Activated T-cell treated with anti-CD3 and anti-CD28 coated beads, Interleukin-2, amount 50 U/mL, for 4 hours (primary cell): ENCODE results near the gene SAAL1. TPM values are rescaled to one million over a fixed set of nuclear protein-coding genes. Genes with fewer than 3 reads are reported as not detected.
A peak's percentile ranks its signal among the peaks of the same experiment; 100 is the strongest.

Experiments used
- ATAC-seq, 2 donors: fragments of 200-7000 bp; cut with Tn5 transposase; one replicate each; pipeline ENCODE4 v1.10.0; 2021
- DNase-seq: peaks from one replicate; pipeline ENCODE4 v3.0.0-alpha.2; 2020
- H3K27me3 Mint-ChIP-seq: one replicate; pipeline ENCODE4 v1.8.0; 2021; ENCODE audit warnings: low read depth, mixed read lengths
- H3K36me3 Mint-ChIP-seq: one replicate; pipeline ENCODE4 v1.8.0; 2022; ENCODE audit warnings: mixed read lengths; ENCODE audit not compliant: insufficient read depth
- H3K4me1 Mint-ChIP-seq: one replicate; pipeline ENCODE4 v1.8.0; 2021; ENCODE audit warnings: low read depth, mixed read lengths
- H3K4me3 Mint-ChIP-seq: one replicate; pipeline ENCODE4 v1.8.0; 2021; ENCODE audit warnings: mild to moderate bottlenecking, moderate library complexity, mixed read lengths
- H3K9me3 Mint-ChIP-seq: one replicate; pipeline ENCODE4 v1.8.0; 2021; ENCODE audit warnings: mixed read lengths
- total RNA-seq, 3 donors: library from RNA; stranded (reverse); gene quantifications; one replicate each; pipeline ENCODE4 v1.2.1, GENCODE V29; 2021

Gene SAAL1
- total RNA-seq, 3 donors from 2014 or later: 35.0 to 36.3 (median 35.8) TPM

GRCh38 chr11:18106688-18107087 is 806 bp upstream of the SAAL1 start:
- no peak for DNase-seq
- H3K4me3 Mint-ChIP-seq: peak overlapping the region; percentile 94
- no peaks in the 10 kb centered on the region for H3K9me3 Mint-ChIP-seq
- peaks cover 11% of the 10 kb centered on the region for H3K27me3 Mint-ChIP-seq
- ATAC-seq: no peak
- H3K4me1 Mint-ChIP-seq: peaks cover 27% of the 10 kb centered on the region
- H3K36me3 Mint-ChIP-seq: peaks cover 6% of the 10 kb centered on the region

- DNase-seq: no peak
- Mint-ChIP-seq H3K36me3 (peaks cover 18% of the 10 kb centered on the region), H3K4me3 (peak overlapping the region; percentile 94), H3K27me3 (peaks cover under 1% of the 10 kb centered on the region), H3K9me3 (no peaks in the 10 kb centered on the region), H3K4me1 (peaks cover 36% of the 10 kb centered on the region)
- ATAC-seq: no peak
These were observed 638 bp downstream of the SAAL1 start for GRCh38 chr11:18105086-18105801.

- H3K4me3 Mint-ChIP-seq: peak overlapping the region; percentile 1
- no peak for DNase-seq
- H3K27me3 Mint-ChIP-seq: no peaks in the 10 kb centered on the region
- ATAC-seq: peak in 1 of 2 donors; percentile 5
- peaks cover 24% of the 10 kb centered on the region for H3K36me3 Mint-ChIP-seq
- no peaks in the 10 kb centered on the region for H3K9me3 Mint-ChIP-seq
- H3K4me1 Mint-ChIP-seq: peaks cover 30% of the 10 kb centered on the region
These were observed 4.8 kb downstream of the SAAL1 start for GRCh38 chr11:18100926-18101656.

GRCh38 chr11:18093959-18094358 is 11.9 kb downstream of the SAAL1 start:
- no peak for DNase-seq
- no peaks in the 10 kb centered on the region for H3K9me3 Mint-ChIP-seq
- no peak overlapping the region for H3K4me3 Mint-ChIP-seq
- H3K27me3 Mint-ChIP-seq: no peaks in the 10 kb centered on the region
- no peak for ATAC-seq
- peaks cover 41% of the 10 kb centered on the region for H3K36me3 Mint-ChIP-seq
- H3K4me1 Mint-ChIP-seq: peaks cover 2% of the 10 kb centered on the region

GRCh38 chr11:18091731-18092130 is 14.2 kb downstream of the SAAL1 start:
- Mint-ChIP-seq H3K4me1 (no peaks in the 10 kb centered on the region), H3K4me3 (no peak overlapping the region), H3K36me3 (peaks cover 51% of the 10 kb centered on the region), H3K9me3 (no peaks in the 10 kb centered on the region), H3K27me3 (no peaks in the 10 kb centered on the region)
- ATAC-seq: no peak
- no peak for DNase-seq

- Mint-ChIP-seq H3K27me3 (no peaks in the 10 kb centered on the region), H3K36me3 (peaks cover 49% of the 10 kb centered on the region), H3K4me3 (no peak overlapping the region), H3K9me3 (no peaks in the 10 kb centered on the region), H3K4me1 (no peaks in the 10 kb centered on the region)
- DNase-seq (no peak), ATAC-seq (no peak)
These were observed 16.9 kb downstream of the SAAL1 start for GRCh38 chr11:18088966-18089365.

- no peaks in the 10 kb centered on the region for H3K27me3 Mint-ChIP-seq
- H3K4me1 Mint-ChIP-seq: no peaks in the 10 kb centered on the region
- H3K4me3 Mint-ChIP-seq: no peak overlapping the region
- ATAC-seq (no peak), DNase-seq (no peak)
- H3K9me3 Mint-ChIP-seq: no peaks in the 10 kb centered on the region
- peaks cover 48% of the 10 kb centered on the region for H3K36me3 Mint-ChIP-seq
These were observed 17.5 kb downstream of the SAAL1 start for GRCh38 chr11:18088366-18088765.

GRCh38 chr11:18081551-18081950 is 24.3 kb downstream of the SAAL1 start:
- H3K4me3 Mint-ChIP-seq: no peak overlapping the region
- H3K9me3 Mint-ChIP-seq: no peaks in the 10 kb centered on the region
- no peaks in the 10 kb centered on the region for H3K27me3 Mint-ChIP-seq
- no peak for DNase-seq
- no peak for ATAC-seq
- H3K36me3 Mint-ChIP-seq: peaks cover 25% of the 10 kb centered on the region
- no peaks in the 10 kb centered on the region for H3K4me1 Mint-ChIP-seq

- Mint-ChIP-seq H3K9me3 (no peaks in the 10 kb centered on the region), H3K4me3 (no peak overlapping the region), H3K4me1 (no peaks in the 10 kb centered on the region), H3K36me3 (peaks cover 26% of the 10 kb centered on the region), H3K27me3 (no peaks in the 10 kb centered on the region)
- ATAC-seq: no peak
- DNase-seq: no peak
These were observed 25.4 kb downstream of the SAAL1 start for GRCh38 chr11:18080451-18080850.

GRCh38 chr11:18078909-18079308 is 27.0 kb downstream of the SAAL1 start:
- DNase-seq (no peak), ATAC-seq (no peak)
- Mint-ChIP-seq H3K27me3 (no peaks in the 10 kb centered on the region), H3K4me3 (no peak overlapping the region), H3K9me3 (no peaks in the 10 kb centered on the region), H3K36me3 (peaks cover 26% of the 10 kb centered on the region), H3K4me1 (no peaks in the 10 kb centered on the region)

- H3K36me3 Mint-ChIP-seq: peaks cover 13% of the 10 kb centered on the region
- H3K27me3 Mint-ChIP-seq: no peaks in the 10 kb centered on the region
- no peak for ATAC-seq
- no peak for DNase-seq
- H3K4me3 Mint-ChIP-seq: no peak overlapping the region
- H3K4me1 Mint-ChIP-seq: no peaks in the 10 kb centered on the region
- H3K9me3 Mint-ChIP-seq: no peaks in the 10 kb centered on the region
These were observed 30.4 kb downstream of the SAAL1 start for GRCh38 chr11:18075444-18075843.

GRCh38 chr11:18071098-18071705 is 34.7 kb downstream of the SAAL1 start:
- Mint-ChIP-seq H3K4me1 (no peaks in the 10 kb centered on the region), H3K36me3 (peaks cover 14% of the 10 kb centered on the region)
- no peak for ATAC-seq

GRCh38 chr11:18067372-18067771 is 38.5 kb downstream of the SAAL1 start:
- ATAC-seq (no peak), DNase-seq (no peak)
- H3K36me3 Mint-ChIP-seq: peaks cover 7% of the 10 kb centered on the region
- no peaks in the 10 kb centered on the region for H3K4me1 Mint-ChIP-seq
- H3K9me3 Mint-ChIP-seq: no peaks in the 10 kb centered on the region
- H3K27me3 Mint-ChIP-seq: no peaks in the 10 kb centered on the region
- H3K4me3 Mint-ChIP-seq: no peak overlapping the region

More at GRCh38 chr11:18071098-18071705, 34.7 kb downstream of the SAAL1 start:
- Mint-ChIP-seq H3K9me3 (no peaks in the 10 kb centered on the region), H3K4me3 (no peak overlapping the region), H3K27me3 (no peaks in the 10 kb centered on the region)
- DNase-seq: no peak

GRCh38 chr11:18066626-18067025 is 39.3 kb downstream of the SAAL1 start:
- no peaks in the 10 kb centered on the region for H3K9me3 Mint-ChIP-seq
- ATAC-seq (no peak), DNase-seq (no peak)
- peaks cover 7% of the 10 kb centered on the region for H3K36me3 Mint-ChIP-seq
- no peaks in the 10 kb centered on the region for H3K27me3 Mint-ChIP-seq
- no peak overlapping the region for H3K4me3 Mint-ChIP-seq
- H3K4me1 Mint-ChIP-seq: no peaks in the 10 kb centered on the region

GRCh38 chr11:18065572-18065971 is 40.3 kb downstream of the SAAL1 start:
- H3K9me3 Mint-ChIP-seq: no peaks in the 10 kb centered on the region
- DNase-seq (no peak), ATAC-seq (no peak)
- no peaks in the 10 kb centered on the region for H3K27me3 Mint-ChIP-seq
- no peak overlapping the region for H3K4me3 Mint-ChIP-seq
- no peaks in the 10 kb centered on the region for H3K4me1 Mint-ChIP-seq
- peaks cover 9% of the 10 kb centered on the region for H3K36me3 Mint-ChIP-seq
